Measurements from ENCODE around the gene SLC39A9.

SLC39A9 gene

GRCh38 chr14:69358966-69359365 lies 39.5 kb upstream of the SLC39A9 start:
- no peak for TF ChIP-seq POLR2A (IDR thresholded peaks at IDR 0.05; ENCODE audit: low read depth, low read length)
- no peak for DNase-seq (ENCODE audit: insufficient read length, low spot score)
- FAIRE-seq: no peak

DNA sequence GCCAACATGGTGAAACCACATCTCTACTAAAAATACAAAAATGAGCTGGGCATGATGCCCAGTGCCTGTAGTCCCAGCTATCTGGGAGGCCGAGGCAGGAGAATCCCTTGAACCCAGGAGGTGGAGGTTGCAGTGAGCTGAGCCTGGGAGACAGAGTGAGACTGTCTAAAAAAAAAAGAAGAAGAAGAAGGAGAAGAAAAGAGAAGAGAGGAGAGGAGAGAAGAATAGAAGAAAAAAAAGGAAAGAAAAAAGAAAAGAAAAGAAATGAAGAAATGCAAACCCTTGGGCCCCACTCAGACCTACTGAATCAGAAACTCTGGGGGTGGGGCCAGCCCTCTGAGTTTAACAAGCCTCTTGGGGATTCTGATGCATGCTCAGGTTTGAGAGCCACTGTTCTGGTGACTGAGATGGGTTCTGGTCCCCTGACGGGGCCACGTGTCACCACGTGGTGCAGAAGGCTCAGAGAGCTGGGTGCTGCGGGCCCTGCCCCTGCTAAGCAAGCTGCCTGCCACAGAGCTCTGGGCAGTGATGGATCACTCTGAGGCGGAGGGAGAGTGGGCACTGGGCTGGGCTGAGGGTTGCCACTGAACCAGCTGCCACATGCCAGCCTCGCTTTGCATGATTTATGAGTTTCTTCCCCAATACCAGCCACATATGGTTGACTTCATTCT lies 37.9 kb upstream of the SLC39A9 start:
- FAIRE-seq (no peak), DNase-seq (ENCODE audit: insufficient read length, low spot score) (no peak)

DNA sequence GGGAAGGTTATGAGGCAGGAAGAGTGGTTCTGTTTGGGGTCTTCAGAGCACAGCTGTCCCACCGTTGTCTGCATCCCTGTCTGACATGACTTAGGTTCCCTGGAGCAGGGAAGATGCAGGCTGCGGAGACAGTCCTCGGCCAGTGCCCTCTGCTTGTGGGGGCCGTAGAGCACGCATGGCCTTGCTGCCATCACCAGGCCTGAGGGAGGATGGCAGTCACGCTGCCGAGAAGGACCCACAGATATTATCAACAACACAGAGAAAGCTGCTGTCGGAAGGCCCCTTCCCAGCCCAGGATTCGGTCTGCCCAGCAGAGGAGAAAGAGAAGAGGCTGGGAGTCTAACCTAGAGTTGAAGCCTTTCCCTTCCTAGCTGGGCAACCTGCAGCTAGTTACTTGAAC lies 35.4 kb upstream of the SLC39A9 start:
- FAIRE-seq (no peak), DNase-seq (ENCODE audit: insufficient read length, low spot score) (no peak)
- no peak for TF ChIP-seq POLR2A (IDR thresholded peaks at IDR 0.05; ENCODE audit: low read depth, low read length)

More for the DNA sequence above, 37.9 kb upstream of the SLC39A9 start:
- no peak for TF ChIP-seq POLR2A (IDR thresholded peaks at IDR 0.05; ENCODE audit: low read depth, low read length)

- DNase-seq (ENCODE audit: insufficient read length, low spot score) (no peak), FAIRE-seq (no peak)
- TF ChIP-seq POLR2A (IDR thresholded peaks at IDR 0.05; ENCODE audit: low read depth, low read length): no peak
These were observed 34.5 kb upstream of the SLC39A9 start for GRCh38 chr14:69363964-69364363.

GRCh38 chr14:69364378-69364777 lies 34.1 kb upstream of the SLC39A9 start:
- no peak for DNase-seq (ENCODE audit: insufficient read length, low spot score)
- TF ChIP-seq POLR2A (IDR thresholded peaks at IDR 0.05; ENCODE audit: low read depth, low read length): no peak
- FAIRE-seq: no peak

DNA sequence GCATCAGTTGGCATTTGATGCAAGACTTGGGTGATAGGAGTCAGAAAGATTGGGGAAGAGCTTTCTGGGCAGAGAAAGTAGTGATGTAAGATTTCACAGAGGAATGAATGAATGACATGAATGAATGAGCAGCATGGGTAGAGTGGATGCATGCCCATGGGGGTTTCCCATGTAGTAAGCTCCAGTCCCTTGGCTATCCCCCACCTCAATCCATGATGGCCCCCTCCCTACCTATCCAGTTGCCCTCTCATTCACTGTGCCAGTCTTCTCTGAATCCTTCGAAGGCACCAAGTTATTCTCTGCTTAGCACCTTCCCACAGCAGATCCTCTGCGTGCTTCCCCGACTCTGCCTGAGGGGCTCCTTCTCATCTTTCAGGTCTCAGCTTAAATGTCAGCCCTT lies 32.4 kb upstream of the SLC39A9 start:
- TF ChIP-seq POLR2A (IDR thresholded peaks at IDR 0.05; ENCODE audit: low read depth, low read length): no peak
- FAIRE-seq (no peak), DNase-seq (ENCODE audit: insufficient read length, low spot score) (no peak)

DNA sequence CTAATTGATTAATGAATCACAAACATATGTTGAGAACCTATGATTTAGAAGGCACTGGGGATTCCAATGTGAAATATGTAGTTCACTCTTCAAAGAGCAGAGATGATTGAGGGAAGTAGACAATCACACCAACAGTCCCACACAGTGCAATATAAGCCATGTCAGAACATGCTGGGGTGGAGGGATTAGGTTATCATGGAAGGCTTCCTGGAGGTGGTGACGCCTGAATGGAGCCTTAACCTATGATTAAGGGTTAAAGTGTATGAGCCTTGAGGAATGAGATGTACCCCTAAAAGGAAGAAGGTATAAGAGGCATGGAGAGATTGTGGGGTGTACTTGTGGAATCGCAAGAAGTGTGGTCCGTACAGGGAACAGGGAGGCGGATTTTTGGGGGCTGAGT lies 31.7 kb upstream of the SLC39A9 start:
- DNase-seq (ENCODE audit: insufficient read length, low spot score) (no peak), FAIRE-seq (no peak)
- no peak for TF ChIP-seq POLR2A (IDR thresholded peaks at IDR 0.05; ENCODE audit: low read depth, low read length)

DNA sequence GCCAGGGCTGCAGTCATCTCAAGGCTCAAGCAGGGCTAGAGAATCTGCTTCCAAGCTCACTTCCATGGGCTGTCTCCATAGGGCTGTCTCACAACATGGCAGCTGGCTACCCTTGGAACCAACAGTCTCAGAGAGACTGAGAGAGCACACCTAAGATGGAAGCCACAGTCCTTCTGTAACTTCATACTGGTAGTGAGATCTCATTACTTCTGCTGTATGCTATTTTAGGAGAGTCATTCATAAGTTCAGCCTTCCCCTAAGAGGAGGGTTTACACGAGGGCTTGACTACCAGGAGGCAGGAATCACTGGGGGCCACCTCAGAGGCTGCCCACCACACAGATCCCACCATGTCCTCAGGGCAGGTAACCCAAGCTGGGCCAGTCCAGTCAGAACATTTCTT lies 30.1 kb upstream of the SLC39A9 start:
- FAIRE-seq (no peak), DNase-seq (ENCODE audit: insufficient read length, low spot score) (no peak)
- no peak for TF ChIP-seq POLR2A (IDR thresholded peaks at IDR 0.05; ENCODE audit: low read depth, low read length)

GRCh38 chr14:69370061-69370460 lies 28.4 kb upstream of the SLC39A9 start:
- no peak for TF ChIP-seq POLR2A (IDR thresholded peaks at IDR 0.05; ENCODE audit: low read depth, low read length)
- no peak for FAIRE-seq
- DNase-seq (ENCODE audit: insufficient read length, low spot score): no peak

GRCh38 chr14:69372146-69372545 lies 26.3 kb upstream of the SLC39A9 start:
- DNase-seq (ENCODE audit: insufficient read length, low spot score): no peak
- FAIRE-seq: no peak
- no peak for TF ChIP-seq POLR2A (IDR thresholded peaks at IDR 0.05; ENCODE audit: low read depth, low read length)

DNA sequence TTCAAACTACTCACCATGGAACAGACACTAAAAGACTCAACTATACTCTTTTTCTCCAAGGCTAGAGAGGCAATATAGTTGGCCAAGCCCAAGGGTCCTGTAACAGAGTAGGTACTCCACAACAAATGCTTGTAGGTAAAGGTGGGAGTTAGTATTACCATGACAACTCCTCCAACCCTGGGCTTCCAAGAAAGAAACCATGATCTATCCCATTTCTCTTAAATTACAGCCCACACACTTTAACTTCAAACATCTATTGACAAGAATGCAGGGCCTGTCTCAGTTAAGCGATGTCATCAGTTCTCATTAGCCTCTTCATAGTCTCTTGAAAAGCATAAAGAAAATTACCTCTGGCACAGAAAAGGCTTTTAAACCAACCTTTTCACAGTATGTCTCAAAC lies 25.4 kb upstream of the SLC39A9 start:
- DNase-seq (ENCODE audit: insufficient read length, low spot score): no peak
- no peak for FAIRE-seq
- TF ChIP-seq POLR2A (IDR thresholded peaks at IDR 0.05; ENCODE audit: low read depth, low read length): no peak

DNA sequence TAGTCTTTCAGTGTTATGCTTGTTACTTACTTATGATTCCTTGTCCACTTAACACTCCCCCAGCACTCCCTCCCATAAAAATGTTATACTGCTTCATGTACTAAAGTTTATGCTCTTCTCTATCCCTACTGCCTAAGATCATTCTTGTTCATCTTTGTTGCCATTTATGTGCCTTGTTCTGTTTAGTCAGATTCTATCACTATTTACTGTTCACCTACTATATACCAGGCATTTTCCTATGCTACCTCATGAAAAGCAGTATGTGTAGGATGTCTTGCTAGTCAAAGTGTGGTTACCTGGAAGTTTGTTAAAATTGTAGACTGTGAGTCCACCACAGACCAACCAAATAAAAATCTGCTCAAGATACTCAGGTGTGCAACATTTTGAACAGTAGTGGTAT lies 24.3 kb upstream of the SLC39A9 start:
- TF ChIP-seq POLR2A (IDR thresholded peaks at IDR 0.05; ENCODE audit: low read depth, low read length): no peak

GRCh38 chr14:69375182-69375581 lies 23.3 kb upstream of the SLC39A9 start:
- FAIRE-seq (no peak), DNase-seq (ENCODE audit: insufficient read length, low spot score) (no peak)
- no peak for TF ChIP-seq POLR2A (IDR thresholded peaks at IDR 0.05; ENCODE audit: low read depth, low read length)

More for the DNA sequence above, 24.3 kb upstream of the SLC39A9 start:
- FAIRE-seq (no peak), DNase-seq (ENCODE audit: insufficient read length, low spot score) (no peak)

GRCh38 chr14:69375722-69376121 lies 22.8 kb upstream of the SLC39A9 start:
- FAIRE-seq (no peak), DNase-seq (ENCODE audit: insufficient read length, low spot score) (no peak)
- TF ChIP-seq POLR2A (IDR thresholded peaks at IDR 0.05; ENCODE audit: low read depth, low read length): no peak

DNA sequence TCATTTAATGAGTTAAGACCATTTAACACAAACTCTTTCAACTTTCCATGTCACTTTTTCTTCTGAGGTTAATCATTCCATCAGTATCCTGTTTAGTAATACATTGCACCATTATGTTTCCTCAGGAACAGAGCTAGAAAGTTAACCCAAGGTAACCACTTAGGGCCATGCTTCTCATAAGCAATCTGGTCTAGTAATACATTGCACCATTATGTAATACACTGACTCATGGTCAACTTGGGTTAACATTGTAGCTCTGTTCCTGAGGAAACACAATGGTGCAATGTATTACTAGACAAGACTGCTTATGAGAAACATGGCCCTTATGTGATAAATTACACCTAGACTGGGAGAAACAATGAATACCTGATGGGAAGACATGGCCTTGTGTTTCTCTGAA lies 22.1 kb upstream of the SLC39A9 start:
- DNase-seq (ENCODE audit: insufficient read length, low spot score): no peak
- no peak for FAIRE-seq

DNA sequence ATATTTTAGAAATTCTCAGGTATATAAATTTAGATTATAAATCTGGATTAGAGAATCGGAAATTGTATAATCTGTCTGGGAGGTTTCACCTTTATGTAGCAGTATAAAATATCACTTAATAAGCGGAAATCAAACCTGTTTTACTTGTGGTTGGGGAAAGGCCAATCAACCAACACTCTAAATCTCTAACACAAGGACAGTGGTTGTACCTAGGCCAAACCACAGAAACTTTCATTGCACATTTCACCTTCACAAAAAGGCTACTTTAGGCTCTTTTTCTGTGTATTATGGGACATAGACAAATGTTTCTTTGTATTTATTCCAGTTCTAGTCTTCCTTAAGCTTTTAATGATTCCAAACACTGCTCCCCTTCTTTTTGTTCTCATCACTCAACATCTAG lies 20.2 kb upstream of the SLC39A9 start:
- FAIRE-seq (no peak), DNase-seq (ENCODE audit: insufficient read length, low spot score) (no peak)
- TF ChIP-seq POLR2A (IDR thresholded peaks at IDR 0.05; ENCODE audit: low read depth, low read length): no peak

More for the DNA sequence above, 22.1 kb upstream of the SLC39A9 start:
- TF ChIP-seq POLR2A (IDR thresholded peaks at IDR 0.05; ENCODE audit: low read depth, low read length): no peak
